PFSK-1 (cell line): ENCODE data around the gene CELF4.

Experiments
- FOXP2 ChIP-seq: optimal IDR thresholded peaks from 2 replicates; pipeline ENCODE3; 2011; ENCODE audit warnings: borderline replicate concordance, control low read depth, inconsistent platforms; ENCODE audit not compliant: insufficient read depth; ENCODE audit errors: extremely low read length, extremely low read depth
- POLR2AphosphoS5 ChIP-seq: IDR thresholded peaks from 2 replicates; pipeline ENCODE4 v1.6.1; 2012; ENCODE audit warnings: low read depth, mild to moderate bottlenecking, control low read depth, low read length, moderate library complexity
- SIN3A ChIP-seq: IDR thresholded peaks from 2 replicates; pipeline ENCODE4 v1.6.1; 2012; ENCODE audit warnings: mild to moderate bottlenecking, low read length, moderate library complexity, borderline replicate concordance; ENCODE audit not compliant: insufficient read depth
- TAF1 ChIP-seq: IDR thresholded peaks from 2 replicates; pipeline ENCODE4 v1.6.1; 2012; ENCODE audit warnings: low read length, control low read depth, borderline replicate concordance; ENCODE audit not compliant: insufficient read depth
- TF ChIP-seq, protein P1 (sequence below), 2 experiments: IDR thresholded peaks; 2 replicates each; pipeline versions ENCODE4 v1.6.1 to v1.8.0; 2011 to 2012; ENCODE audit warnings: low read depth in 2 of 2, low read length in 2 of 2, control low read depth in 1 of 2, inconsistent platforms in 1 of 2, mild to moderate bottlenecking in 1 of 2, moderate library complexity in 1 of 2; ENCODE audit not compliant: insufficient read depth in 1 of 2

DNA sequence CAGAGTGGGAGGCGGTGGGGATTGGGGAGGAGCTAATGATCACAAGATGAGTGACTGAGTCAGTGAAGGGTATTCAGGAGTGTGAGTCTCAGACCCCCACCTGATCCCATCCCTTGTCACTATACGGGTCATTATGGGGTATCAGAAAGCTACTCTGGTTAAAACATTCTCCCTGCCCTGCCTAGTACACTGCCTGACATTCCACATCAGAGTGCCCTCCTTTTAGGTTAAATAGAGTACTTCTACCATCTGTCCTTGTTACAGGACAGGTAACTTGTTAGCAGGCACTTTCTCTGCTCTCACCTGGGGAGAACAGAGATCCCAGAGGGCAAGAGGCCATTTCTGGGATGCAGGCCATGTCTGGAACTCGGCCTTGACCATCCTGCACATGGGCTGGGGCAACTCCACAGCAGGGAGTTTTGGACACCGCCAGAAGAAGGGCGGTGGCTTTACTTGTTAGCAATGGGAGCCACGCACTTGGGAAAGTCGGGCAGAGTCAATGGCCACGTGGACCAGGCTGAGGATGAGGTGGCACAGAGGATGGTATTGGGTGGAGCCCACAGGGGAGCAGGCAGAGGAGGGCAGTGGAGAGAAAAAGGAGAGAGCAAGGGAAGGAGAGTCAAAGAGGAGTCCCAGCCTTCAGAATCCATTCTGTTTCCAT is 98.5 kb downstream of the CELF4 start:
- TF ChIP-seq, protein P1, sequence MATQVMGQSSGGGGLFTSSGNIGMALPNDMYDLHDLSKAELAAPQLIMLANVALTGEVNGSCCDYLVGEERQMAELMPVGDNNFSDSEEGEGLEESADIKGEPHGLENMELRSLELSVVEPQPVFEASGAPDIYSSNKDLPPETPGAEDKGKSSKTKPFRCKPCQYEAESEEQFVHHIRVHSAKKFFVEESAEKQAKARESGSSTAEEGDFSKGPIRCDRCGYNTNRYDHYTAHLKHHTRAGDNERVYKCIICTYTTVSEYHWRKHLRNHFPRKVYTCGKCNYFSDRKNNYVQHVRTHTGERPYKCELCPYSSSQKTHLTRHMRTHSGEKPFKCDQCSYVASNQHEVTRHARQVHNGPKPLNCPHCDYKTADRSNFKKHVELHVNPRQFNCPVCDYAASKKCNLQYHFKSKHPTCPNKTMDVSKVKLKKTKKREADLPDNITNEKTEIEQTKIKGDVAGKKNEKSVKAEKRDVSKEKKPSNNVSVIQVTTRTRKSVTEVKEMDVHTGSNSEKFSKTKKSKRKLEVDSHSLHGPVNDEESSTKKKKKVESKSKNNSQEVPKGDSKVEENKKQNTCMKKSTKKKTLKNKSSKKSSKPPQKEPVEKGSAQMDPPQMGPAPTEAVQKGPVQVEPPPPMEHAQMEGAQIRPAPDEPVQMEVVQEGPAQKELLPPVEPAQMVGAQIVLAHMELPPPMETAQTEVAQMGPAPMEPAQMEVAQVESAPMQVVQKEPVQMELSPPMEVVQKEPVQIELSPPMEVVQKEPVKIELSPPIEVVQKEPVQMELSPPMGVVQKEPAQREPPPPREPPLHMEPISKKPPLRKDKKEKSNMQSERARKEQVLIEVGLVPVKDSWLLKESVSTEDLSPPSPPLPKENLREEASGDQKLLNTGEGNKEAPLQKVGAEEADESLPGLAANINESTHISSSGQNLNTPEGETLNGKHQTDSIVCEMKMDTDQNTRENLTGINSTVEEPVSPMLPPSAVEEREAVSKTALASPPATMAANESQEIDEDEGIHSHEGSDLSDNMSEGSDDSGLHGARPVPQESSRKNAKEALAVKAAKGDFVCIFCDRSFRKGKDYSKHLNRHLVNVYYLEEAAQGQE (IDR thresholded peaks at IDR 0.05; ENCODE audit: insufficient read depth in 1 of 2, low read depth in 2 of 2, low read length in 2 of 2) = no peak
- no peak for TF ChIP-seq POLR2AphosphoS5
- no peak for TF ChIP-seq TAF1
- TF ChIP-seq SIN3A = no peak
- TF ChIP-seq FOXP2 = no peak
